Measurements from ENCODE around the gene MYBBP1A. TPM values are rescaled to one million over a fixed set of nuclear protein-coding genes. Genes with fewer than 3 reads are reported as not detected.
"Not testable (repeated sequence)": the region's sequence is repeated elsewhere in the genome, so short reads cannot be mapped to it uniquely, and the experiment has no call there.

MYBBP1A gene
- total RNA-seq, 2 experiments from 2014 or later = 36.7 to 37.7 TPM

DNA sequence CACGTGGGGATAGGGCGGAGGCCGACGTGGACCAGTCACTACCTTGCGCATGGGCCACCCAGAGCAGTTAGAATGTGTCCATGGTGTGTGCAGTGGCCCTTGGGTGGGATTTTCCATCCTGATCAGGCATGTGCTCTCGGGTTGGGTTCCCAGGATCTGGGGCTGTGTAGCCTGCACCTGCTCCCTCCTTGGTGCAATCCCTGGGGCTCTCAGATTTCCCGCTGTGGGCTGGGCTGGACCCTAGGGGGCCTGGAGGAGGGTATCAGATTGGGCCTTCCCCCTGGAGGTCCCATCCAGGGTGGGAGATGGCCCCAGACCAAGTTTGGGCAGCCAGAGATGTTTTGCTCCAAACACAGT is 30.4 kb upstream of the MYBBP1A start:
- Mint-ChIP-seq H3K27me3 (peaks cover 46% of the 10 kb centered on the region), H3K36me3 (ENCODE audit: low read depth) (no peaks in the 10 kb centered on the region), H3K9me3 (no peaks in the 10 kb centered on the region), H3K27ac (no peak overlapping the region), H3K4me3 (no peak overlapping the region), H3K4me1 (peaks cover 1% of the 10 kb centered on the region)
- ChIA-PET POLR2A (no interaction called here), CTCF (no interaction called here)
- no peak for DNase-seq

- Mint-ChIP-seq H3K27me3 (peaks cover 46% of the 10 kb centered on the region), H3K27ac (no peak overlapping the region), H3K36me3 (ENCODE audit: low read depth) (no peaks in the 10 kb centered on the region), H3K4me3 (no peak overlapping the region), H3K9me3 (no peaks in the 10 kb centered on the region), H3K4me1 (peaks cover 1% of the 10 kb centered on the region)
- DNase-seq = no peak
- CTCF ChIA-PET = no interaction called here
- POLR2A ChIA-PET = no interaction called here
Measured at GRCh38 chr17:4584917-4585637, 29.9 kb upstream of the MYBBP1A start.

GRCh38 chr17:4584101-4584916 is 29.1 kb upstream of the MYBBP1A start, which contains the start of gene SMTNL2:
Gene SMTNL2 (plus strand): TSS chr17:4584529. CDS start chr17:4584606, 77 bp downstream.
- CTCF ChIA-PET = no interaction called here

DNA sequence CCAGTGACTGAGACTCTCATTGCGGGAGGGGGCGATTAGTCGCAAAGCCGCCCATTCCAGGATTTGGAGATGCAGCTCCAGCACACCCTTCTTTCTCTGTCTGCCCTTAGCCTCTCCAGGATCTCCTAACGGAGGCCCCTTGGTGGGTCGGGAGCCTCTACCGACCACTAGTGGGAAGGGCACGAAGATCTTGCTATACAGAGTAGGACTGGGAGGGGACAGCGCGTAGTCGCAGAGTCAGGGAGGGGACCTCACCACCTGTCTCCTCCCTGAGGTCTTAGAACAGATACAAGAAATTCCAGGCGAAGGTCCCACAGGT is 28.6 kb upstream of the MYBBP1A start:
- POLR2A ChIA-PET = no interaction called here
- peaks cover 1% of the 10 kb centered on the region for H3K4me1 Mint-ChIP-seq
- peaks cover 46% of the 10 kb centered on the region for H3K27me3 Mint-ChIP-seq
- DNase-seq = no peak
- H3K4me3 Mint-ChIP-seq = no peak overlapping the region
- no peaks in the 10 kb centered on the region for H3K36me3 Mint-ChIP-seq (ENCODE audit: low read depth)
- H3K9me3 Mint-ChIP-seq = no peaks in the 10 kb centered on the region
- H3K27ac Mint-ChIP-seq = no peak overlapping the region
- CTCF ChIA-PET = no interaction called here

More at GRCh38 chr17:4584101-4584916, 29.1 kb upstream of the MYBBP1A start, which contains the start of gene SMTNL2:
- POLR2A ChIA-PET = no interaction called here
- Mint-ChIP-seq H3K9me3 (no peaks in the 10 kb centered on the region), H3K36me3 (ENCODE audit: low read depth) (no peaks in the 10 kb centered on the region), H3K27me3 (peaks cover 46% of the 10 kb centered on the region), H3K4me3 (no peak within 1 kb of the TSS), H3K4me1 (peaks cover 1% of the 10 kb centered on the region), H3K27ac (no peak within 1 kb of the TSS)
- DNase-seq = no peak

- H3K27me3 Mint-ChIP-seq = peaks cover 46% of the 10 kb centered on the region
- no peak for DNase-seq
- ChIA-PET POLR2A (no interaction called here), CTCF (interaction anchor here (4.9 kb wide), 1 partner anchor 16 kb away, joined by 16 read pairs; no protein-coding TSS in a partner anchor)
- H3K4me1 Mint-ChIP-seq = peaks cover 1% of the 10 kb centered on the region
- H3K27ac Mint-ChIP-seq = no peak overlapping the region
- no peaks in the 10 kb centered on the region for H3K36me3 Mint-ChIP-seq (ENCODE audit: low read depth)
- no peak overlapping the region for H3K4me3 Mint-ChIP-seq
- H3K9me3 Mint-ChIP-seq = no peaks in the 10 kb centered on the region
Measured at GRCh38 chr17:4583206-4583605, 28.0 kb upstream of the MYBBP1A start.

GRCh38 chr17:4582691-4583090 is 27.5 kb upstream of the MYBBP1A start:
- POLR2A ChIA-PET = no interaction called here
- Mint-ChIP-seq H3K27ac (no peak overlapping the region), H3K27me3 (peaks cover 46% of the 10 kb centered on the region), H3K9me3 (no peaks in the 10 kb centered on the region), H3K36me3 (ENCODE audit: low read depth) (no peaks in the 10 kb centered on the region), H3K4me3 (no peak overlapping the region), H3K4me1 (peaks cover 1% of the 10 kb centered on the region)
- CTCF ChIA-PET = interaction anchor here (4.9 kb wide), 1 partner anchor 16 kb away, joined by 16 read pairs; no protein-coding TSS in a partner anchor
- DNase-seq = no peak

DNA sequence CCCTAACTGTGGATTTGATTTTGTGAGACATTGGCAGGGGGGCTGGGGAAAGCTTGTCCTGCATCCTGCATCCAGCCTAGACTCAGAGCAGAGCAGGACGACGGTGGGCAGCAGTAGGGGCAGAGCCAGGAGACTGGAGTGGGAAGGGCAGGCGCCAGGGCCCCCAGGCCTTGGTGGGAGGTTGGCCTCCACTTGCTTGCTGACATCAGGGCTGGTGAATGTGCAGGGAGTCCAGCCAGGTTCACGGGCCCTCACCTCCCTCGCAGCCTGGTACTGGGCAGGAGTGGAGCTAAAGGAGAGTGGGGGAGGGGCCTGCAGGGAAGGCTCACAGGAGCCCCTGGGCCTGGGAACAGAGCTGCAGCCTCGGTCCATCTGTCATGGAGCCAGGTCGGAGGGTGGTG is 26.9 kb upstream of the MYBBP1A start:
- no peaks in the 10 kb centered on the region for H3K9me3 Mint-ChIP-seq
- no peak overlapping the region for H3K27ac Mint-ChIP-seq
- DNase-seq = no peak
- no peaks in the 10 kb centered on the region for H3K36me3 Mint-ChIP-seq (ENCODE audit: low read depth)
- ChIA-PET POLR2A (no interaction called here), CTCF (interaction anchor here (4.9 kb wide), 1 partner anchor 15 kb away, joined by 16 read pairs; no protein-coding TSS in a partner anchor)
- H3K4me3 Mint-ChIP-seq = no peak overlapping the region
- H3K27me3 Mint-ChIP-seq = peaks cover 46% of the 10 kb centered on the region
- H3K4me1 Mint-ChIP-seq = peaks cover 1% of the 10 kb centered on the region

GRCh38 chr17:4580291-4580690 is 25.1 kb upstream of the MYBBP1A start:
- H3K27ac Mint-ChIP-seq = no peak overlapping the region
- H3K4me3 Mint-ChIP-seq = no peak overlapping the region
- no peaks in the 10 kb centered on the region for H3K36me3 Mint-ChIP-seq (ENCODE audit: low read depth)
- no peaks in the 10 kb centered on the region for H3K9me3 Mint-ChIP-seq
- H3K27me3 Mint-ChIP-seq = peaks cover 31% of the 10 kb centered on the region
- CTCF ChIA-PET = interaction anchor here (0.9 to 4.9 kb wide), 2 partner anchors 13 to 45 kb away, joined by 3 to 16 read pairs; no protein-coding TSS in a partner anchor
- POLR2A ChIA-PET = no interaction called here
- H3K4me1 Mint-ChIP-seq = peaks cover 1% of the 10 kb centered on the region
- no peak for DNase-seq

GRCh38 chr17:4579678-4580077 is 24.5 kb upstream of the MYBBP1A start:
- H3K36me3 Mint-ChIP-seq (ENCODE audit: low read depth) = no peaks in the 10 kb centered on the region
- no peaks in the 10 kb centered on the region for H3K9me3 Mint-ChIP-seq
- H3K27me3 Mint-ChIP-seq = peaks cover 27% of the 10 kb centered on the region
- no peak for DNase-seq
- H3K27ac Mint-ChIP-seq = no peak overlapping the region
- CTCF ChIA-PET = interaction anchor here (4.9 kb wide), 1 partner anchor 13 kb away, joined by 16 read pairs; no protein-coding TSS in a partner anchor
- H3K4me1 Mint-ChIP-seq = peaks cover 1% of the 10 kb centered on the region
- no peak overlapping the region for H3K4me3 Mint-ChIP-seq
- POLR2A ChIA-PET = no interaction called here

GRCh38 chr17:4578349-4578748 is 23.2 kb upstream of the MYBBP1A start:
- H3K36me3 Mint-ChIP-seq (ENCODE audit: low read depth); DNase-seq; H3K9me3 Mint-ChIP-seq; H3K4me1 Mint-ChIP-seq; H3K4me3 Mint-ChIP-seq; POLR2A ChIA-PET; H3K27ac Mint-ChIP-seq: not testable (repeated sequence)
- H3K27me3 Mint-ChIP-seq = peaks cover 20% of the 10 kb centered on the region
- CTCF ChIA-PET = interaction anchor here (2.6 kb wide), 1 partner anchor 12 kb away, joined by 10 read pairs; no protein-coding TSS in a partner anchor

GRCh38 chr17:4577386-4577993 is 22.3 kb upstream of the MYBBP1A start:
- H3K4me1 Mint-ChIP-seq = peaks cover 13% of the 10 kb centered on the region
- CTCF ChIA-PET = interaction anchor here (2.6 kb wide), 1 partner anchor 11 kb away, joined by 10 read pairs; no protein-coding TSS in a partner anchor
- no peaks in the 10 kb centered on the region for H3K9me3 Mint-ChIP-seq
- H3K36me3 Mint-ChIP-seq (ENCODE audit: low read depth) = no peaks in the 10 kb centered on the region
- no peak for DNase-seq
- no peak overlapping the region for H3K4me3 Mint-ChIP-seq
- peaks cover 12% of the 10 kb centered on the region for H3K27me3 Mint-ChIP-seq
- H3K27ac Mint-ChIP-seq = no peak overlapping the region
- POLR2A ChIA-PET = no interaction called here

DNA sequence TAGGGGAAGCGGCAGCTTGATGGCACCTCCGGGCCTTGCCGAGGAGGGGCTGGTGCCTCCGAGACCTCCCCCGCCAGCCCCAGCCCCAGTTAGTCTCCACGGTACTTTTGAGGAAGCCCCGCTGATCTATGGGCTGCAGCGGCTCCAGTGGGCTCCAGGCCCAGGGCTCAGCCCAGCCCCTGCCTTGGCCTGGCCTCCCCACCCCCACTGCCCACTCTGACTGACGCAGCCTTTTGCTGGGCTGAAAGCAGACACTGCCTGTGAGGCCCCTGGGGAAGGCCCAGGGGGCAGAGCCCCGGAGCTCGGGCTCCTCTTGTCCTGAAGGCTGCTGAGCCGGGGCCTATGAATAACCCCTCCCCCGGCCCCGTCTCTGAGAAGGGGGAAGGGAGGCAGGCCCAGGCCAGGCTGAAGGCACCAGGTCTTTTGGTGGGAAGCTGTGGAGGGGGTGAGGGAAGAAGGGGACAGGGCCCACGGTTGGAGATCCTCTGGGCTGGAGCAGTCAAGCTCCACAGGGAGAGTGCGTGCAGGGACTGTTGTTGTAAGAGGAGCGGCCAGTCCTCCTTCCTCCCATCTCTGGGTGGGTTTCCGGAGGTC is 21.6 kb upstream of the MYBBP1A start:
- H3K27ac Mint-ChIP-seq = no peak overlapping the region
- ChIA-PET CTCF (interaction anchor here (2.6 kb wide), 1 partner anchor 10 kb away, joined by 10 read pairs; no protein-coding TSS in a partner anchor), POLR2A (no interaction called here)
- peaks cover 13% of the 10 kb centered on the region for H3K4me1 Mint-ChIP-seq
- H3K27me3 Mint-ChIP-seq = peaks cover 8% of the 10 kb centered on the region
- no peaks in the 10 kb centered on the region for H3K36me3 Mint-ChIP-seq (ENCODE audit: low read depth)
- no peak overlapping the region for H3K4me3 Mint-ChIP-seq
- H3K9me3 Mint-ChIP-seq = no peaks in the 10 kb centered on the region
- DNase-seq = no peak

DNA sequence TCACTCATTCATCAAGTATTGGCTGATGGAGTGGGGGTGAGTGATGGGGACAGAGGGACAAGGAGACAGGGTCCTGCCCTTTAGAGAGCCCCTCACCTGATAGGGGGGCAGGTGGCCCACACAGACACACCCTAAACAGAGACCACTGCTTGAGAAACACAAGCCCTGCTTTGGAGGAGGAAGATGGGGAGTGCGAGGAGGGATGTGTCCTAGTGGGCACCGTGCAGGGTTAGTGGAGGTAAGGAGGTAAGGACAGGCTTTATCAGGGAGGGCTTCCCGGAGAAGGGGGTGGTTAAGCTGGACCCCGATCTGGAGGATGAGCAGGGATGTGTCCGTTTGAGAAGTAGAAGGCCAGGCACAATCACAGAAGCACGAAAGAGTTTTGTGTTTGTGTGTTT is 21.0 kb upstream of the MYBBP1A start:
- peaks cover 13% of the 10 kb centered on the region for H3K4me1 Mint-ChIP-seq
- POLR2A ChIA-PET = no interaction called here
- DNase-seq = no peak
- H3K9me3 Mint-ChIP-seq = no peaks in the 10 kb centered on the region
- CTCF ChIA-PET = interaction anchor here (2.6 kb wide), 1 partner anchor 9 kb away, joined by 10 read pairs; no protein-coding TSS in a partner anchor
- no peak overlapping the region for H3K27ac Mint-ChIP-seq
- no peaks in the 10 kb centered on the region for H3K36me3 Mint-ChIP-seq (ENCODE audit: low read depth)
- H3K4me3 Mint-ChIP-seq = no peak overlapping the region
- peaks cover 9% of the 10 kb centered on the region for H3K27me3 Mint-ChIP-seq
